IMR-90 (cell line): ENCODE measurements around the gene NUMA1. TPM values are rescaled to one million over a fixed set of nuclear protein-coding genes. Genes with fewer than 3 reads are reported as not detected.

Source experiments
- ATAC-seq: fragments of 200-7000 bp; cut with Tn5 transposase; 2 replicates; pipeline ENCODE4 v1.9.1; 2020; ENCODE audit warnings: low read depth, mild to moderate bottlenecking, moderate library complexity
- BruUV-seq: library from RNA; stranded (reverse); fragments of 400-500 nt; replicated peaks from 2 replicates; lab custom pipeline; 2021; lab: Mats Ljungman, UMichigan
- CTCF ChIA-PET: fragments of 300-600 bp; formaldehyde crosslinking; extraction: SDS; loops from one replicate; lab custom pipeline; 2021; ENCODE audit warnings: antibody characterized with exemption; lab: Yijun Ruan, JAX
- POLR2A ChIA-PET: fragments of 300-600 bp; sonication (Branson Sonifier 250); formaldehyde crosslinking; loops from one replicate; lab custom pipeline; 2022; ENCODE audit warnings: antibody characterized with exemption; ENCODE audit not compliant: unreplicated experiment; lab: Charles Lee
- DNase-seq: peaks from one replicate; pipeline ENCODE4 v3.0.0; 2013
- H2AFZ ChIP-seq: replicated peaks from 2 replicates; pipeline ENCODE3; 2013; ENCODE audit warnings: low read length, mild to moderate bottlenecking; ENCODE audit not compliant: poor library complexity
- H2AK5ac ChIP-seq: 2 replicates; pipeline ENCODE4 v1.6.1; 2013; ENCODE audit warnings: low read depth, low read length, inconsistent platforms
- H2AK9ac ChIP-seq: replicated peaks from 2 replicates; pipeline ENCODE3; 2013; ENCODE audit warnings: mild to moderate bottlenecking, low read depth, low read length, moderate library complexity; ENCODE audit not compliant: poor library complexity
- H2BK120ac ChIP-seq: 2 replicates; pipeline ENCODE4 v1.6.1; 2013; ENCODE audit warnings: low read depth, low read length, inconsistent platforms
- H2BK15ac ChIP-seq: 3 replicates; pipeline ENCODE4 v1.6.1; 2013; ENCODE audit warnings: low read depth, low read length, inconsistent platforms
- H2BK20ac ChIP-seq: 2 replicates; pipeline ENCODE4 v1.6.1; 2013; ENCODE audit warnings: low read depth, mild to moderate bottlenecking, inconsistent platforms, low read length, moderate library complexity
- H2BK5ac ChIP-seq: 2 replicates; pipeline ENCODE4 v1.6.1; 2013; ENCODE audit warnings: mild to moderate bottlenecking, low read depth, low read length, inconsistent platforms; ENCODE audit not compliant: poor library complexity, severe bottlenecking
- H3K14ac ChIP-seq: replicated peaks from 2 replicates; pipeline ENCODE4 v1.6.1; 2013; ENCODE audit warnings: low read depth, low read length, inconsistent platforms
- H3K18ac ChIP-seq: 2 replicates; pipeline ENCODE4 v1.6.1; 2013; ENCODE audit warnings: low read depth, low read length, control low read depth
- H3K23ac ChIP-seq: 2 replicates; pipeline ENCODE4 v1.6.1; 2013; ENCODE audit warnings: low read depth, low read length, inconsistent platforms
- H3K27ac ChIP-seq: 2 replicates; pipeline ENCODE4 v1.5.1; 2013; ENCODE audit warnings: mild to moderate bottlenecking, control low read depth, low read length; ENCODE audit not compliant: insufficient read depth
- H3K27me3 ChIP-seq: 2 replicates; pipeline ENCODE4 v1.6.1; 2013; ENCODE audit warnings: low read length; ENCODE audit not compliant: control insufficient read depth, insufficient read depth
- H3K36me3 ChIP-seq: 2 replicates; pipeline ENCODE4 v1.6.1; 2013; ENCODE audit warnings: low read length, mixed read lengths; ENCODE audit not compliant: control insufficient read depth, insufficient read depth
- H3K4ac ChIP-seq: 2 replicates; pipeline ENCODE4 v1.6.1; 2013; ENCODE audit warnings: low read depth, low read length, inconsistent platforms
- H3K4me1 ChIP-seq: 2 replicates; pipeline ENCODE4 v1.6.1; 2013; ENCODE audit warnings: low read length, mixed read lengths; ENCODE audit not compliant: control insufficient read depth, insufficient read depth
- H3K4me2 ChIP-seq: 2 replicates; pipeline ENCODE4 v1.6.1; 2013; ENCODE audit warnings: low read depth, mild to moderate bottlenecking, control low read depth, low read length, moderate library complexity
- H3K4me3 ChIP-seq: 2 replicates; pipeline ENCODE4 v1.5.1; 2013; ENCODE audit warnings: low read depth, mild to moderate bottlenecking, control low read depth, low read length, moderate library complexity; ENCODE audit not compliant: insufficient read depth
- H3K56ac ChIP-seq: 2 replicates; pipeline ENCODE4 v1.6.1; 2013; ENCODE audit warnings: low read length, inconsistent platforms; ENCODE audit not compliant: insufficient read depth; ENCODE audit errors: extremely low read depth
- H3K79me1 ChIP-seq, 2 experiments: 2 replicates each; pipeline ENCODE4 v1.6.1; 2013; ENCODE audit warnings: low read length in 2 of 2, inconsistent platforms in 1 of 2, low read depth in 1 of 2
- H3K9ac ChIP-seq: 2 replicates; pipeline ENCODE4 v1.6.1; 2013; ENCODE audit warnings: low read depth, low read length, control low read depth
- H3K9me1 ChIP-seq: 2 replicates; pipeline ENCODE4 v1.6.1; 2013; ENCODE audit warnings: low read length, inconsistent platforms; ENCODE audit not compliant: insufficient read depth
- H3K9me3 ChIP-seq: 2 replicates; pipeline ENCODE4 v1.6.1; 2013; ENCODE audit warnings: low read length; ENCODE audit not compliant: control insufficient read depth, insufficient read depth
- H4K20me1 ChIP-seq: 2 replicates; pipeline ENCODE4 v1.6.1; 2013; ENCODE audit warnings: low read length, inconsistent platforms; ENCODE audit not compliant: insufficient read depth
- H4K5ac ChIP-seq: 2 replicates; pipeline ENCODE4 v1.6.1; 2013; ENCODE audit warnings: mild to moderate bottlenecking, low read depth, low read length, control low read depth
- H4K8ac ChIP-seq, 2 experiments: 2 replicates each; pipeline ENCODE4 v1.6.1; 2013; ENCODE audit warnings: low read depth in 2 of 2, low read length in 2 of 2, control low read depth in 1 of 2, inconsistent platforms in 1 of 2
- H4K91ac ChIP-seq: 2 replicates; pipeline ENCODE4 v1.6.1; 2013; ENCODE audit warnings: low read depth, low read length, inconsistent platforms; ENCODE audit not compliant: insufficient read depth
- BHLHE40 ChIP-seq: fragments of 150-350 bp; IDR thresholded peaks from 2 replicates; pipeline ENCODE4 v1.6.1; 2016; ENCODE audit warnings: mild to moderate bottlenecking, low read depth, low read length
- CEBPB ChIP-seq: IDR thresholded peaks from 2 replicates; pipeline ENCODE4 v1.6.1; 2012; ENCODE audit warnings: low read depth, low read length, improper control_type of control experiment
- CHD1 ChIP-seq: IDR thresholded peaks from 2 replicates; pipeline ENCODE4 v1.6.1; 2012; ENCODE audit warnings: low read depth, low read length, improper control_type of control experiment
- CTCF ChIP-seq: conservative IDR thresholded peaks from 2 replicates; pipeline ENCODE4 v1.5.1; 2012; ENCODE audit warnings: mild to moderate bottlenecking, low read depth, low read length, improper control_type of control experiment
- ELK1 ChIP-seq: fragments of 150-350 bp; IDR thresholded peaks from 2 replicates; pipeline ENCODE4 v1.6.1; 2016; ENCODE audit warnings: low read depth, mild to moderate bottlenecking, low read length, moderate library complexity, borderline replicate concordance
- FOS ChIP-seq: fragments of 150-350 bp; IDR thresholded peaks from 2 replicates; pipeline ENCODE4 v1.6.1; 2016; ENCODE audit warnings: low read depth, low read length
- MAFK ChIP-seq: IDR thresholded peaks from 2 replicates; pipeline ENCODE4 v1.6.1; 2012; ENCODE audit warnings: low read depth, low read length, improper control_type of control experiment
- MAZ ChIP-seq: IDR thresholded peaks from 2 replicates; pipeline ENCODE4 v1.6.1; 2012; ENCODE audit warnings: low read depth, mild to moderate bottlenecking, low read length, improper control_type of control experiment, moderate library complexity, borderline replicate concordance
- MXI1 ChIP-seq: IDR thresholded peaks from 2 replicates; pipeline ENCODE4 v1.6.1; 2012; ENCODE audit warnings: low read depth, mild to moderate bottlenecking, low read length, moderate library complexity, borderline replicate concordance
- NFE2L2 ChIP-seq: fragments of 150-350 bp; IDR thresholded peaks from 2 replicates; pipeline ENCODE4 v1.6.1; 2016; ENCODE audit warnings: low read depth, mild to moderate bottlenecking, low read length
- POLR2A ChIP-seq: IDR thresholded peaks from 2 replicates; pipeline ENCODE4 v1.6.1; 2012; ENCODE audit warnings: mild to moderate bottlenecking, low read depth, low read length
- RAD21 ChIP-seq: IDR thresholded peaks from 2 replicates; pipeline ENCODE4 v1.6.1; 2012; ENCODE audit warnings: low read length, improper control_type of control experiment
- RCOR1 ChIP-seq: IDR thresholded peaks from 2 replicates; pipeline ENCODE4 v1.6.1; 2012; ENCODE audit warnings: mild to moderate bottlenecking, low read length, improper control_type of control experiment; ENCODE audit not compliant: insufficient replicate concordance
- RFX5 ChIP-seq: IDR thresholded peaks from 2 replicates; pipeline ENCODE4 v1.8.0; 2012; ENCODE audit warnings: low read depth, mild to moderate bottlenecking, low read length, moderate library complexity
- WGBS, 2 experiments: methylation state at CpG; one replicate each; pipeline versions ENCODE4 v1.1.5 to v1.1.7; 2013; ENCODE audit warnings: missing lambda C conversion rate in 2 of 2; ENCODE audit not compliant: insufficient read length in 1 of 2; ENCODE audit errors: extremely low coverage in 2 of 2; 5-methylcytosine and 5-hydroxymethylcytosine counted together
- dilution Hi-C: fragments of 300-500 bp; cut with HindIII; formaldehyde crosslinking; loops from one replicate; pipeline ENCODE4 v1.14.3; 2018; ENCODE audit warnings: low sequenced_read_pairs; ENCODE audit not compliant: unreplicated experiment
- in situ Hi-C: fragments of 300-500 bp; cut with MboI; formaldehyde crosslinking; loops from 3 replicates; pipeline ENCODE4 v1.14.3; 2019; ENCODE audit warnings: low sequenced_read_pairs, inconsistent platforms, mixed read lengths
- intact Hi-C: fragments of 100-400 bp; cut with micrococcal nuclease; formaldehyde crosslinking; loops from 2 replicates; pipeline ENCODE4 v1.10.0; 2022
- polyA plus RNA-seq, 3 experiments: library from polyadenylated mRNA; depleted of rRNA; stranded (reverse); fragments of >200 nt; gene quantifications; 2 replicates each; pipeline ENCODE4 v1.2.3, GENCODE V29; 2012; ENCODE audit warnings: low replicate concordance in 1 of 3
- total RNA-seq: library from RNA; depleted of rRNA; stranded (reverse); fragments of >200 nt; gene quantifications from 2 replicates; pipeline ENCODE4 v1.2.3, GENCODE V29; 2012
- TF ChIP-seq, protein P1 (sequence below): fragments of 150-350 bp; IDR thresholded peaks from 2 replicates; pipeline ENCODE4 v1.6.1; 2017; ENCODE audit warnings: mild to moderate bottlenecking, antibody characterized with exemption, low read length, low read depth

The NUMA1 gene
- total and polyA plus RNA-seq, 2 of the 4 experiments (the other 2 are of a cell fraction), result 61.7 to 97.0 TPM

- intact Hi-C loops (no loop called here), dilution Hi-C loops (no loop called here), in situ Hi-C loops (no loop called here)
- no peak overlapping the region for H2BK15ac ChIP-seq
- no peak overlapping the region for H4K8ac ChIP-seq
- H3K23ac ChIP-seq, result no peak overlapping the region
- no peak overlapping the region for H2BK120ac ChIP-seq
- no peak overlapping the region for H3K27ac ChIP-seq
- H3K4me1 ChIP-seq, result peaks cover 6% of the 10 kb centered on the region
- ChIA-PET CTCF (interaction anchor here (0.7 kb wide), 1 partner anchor 118 kb away, joined by 3 read pairs; no protein-coding TSS in a partner anchor), POLR2A (no interaction called here)
- H4K20me1 ChIP-seq, result peaks cover 27% of the 10 kb centered on the region
- no peak overlapping the region for H3K9ac ChIP-seq
- DNase-seq, result no peak
- ATAC-seq, result no peak
- no peak overlapping the region for H3K18ac ChIP-seq
- 73% methylated on average over 3 of the region's 10 CpGs; no CpG with 5 or more reads in 1 of the 2 experiments for WGBS, 2 experiments
- no peak overlapping the region for H2AK5ac ChIP-seq
- no peak overlapping the region for H3K56ac ChIP-seq
- no peaks in the 10 kb centered on the region for H3K9me3 ChIP-seq
- H3K27me3 ChIP-seq, result no peaks in the 10 kb centered on the region
- H3K36me3 ChIP-seq, result peaks cover 63% of the 10 kb centered on the region
- no peak overlapping the region for H3K4ac ChIP-seq
- no peak overlapping the region for H2BK20ac ChIP-seq
- H4K5ac ChIP-seq, result no peak overlapping the region
- no peak overlapping the region for H4K91ac ChIP-seq
- no peak overlapping the region for H3K4me2 ChIP-seq
- no TSS peak for BruUV-seq
- H2BK5ac ChIP-seq, result no peak overlapping the region
- H3K9me1 ChIP-seq, result peaks cover 6% of the 10 kb centered on the region
- no peak overlapping the region for H3K14ac ChIP-seq
- no peak overlapping the region for H3K4me3 ChIP-seq
- H2AFZ ChIP-seq, result no peak overlapping the region
- H2AK9ac ChIP-seq, result no peak overlapping the region
- H3K79me1 ChIP-seq, result peaks cover 3 to 19% of the 10 kb centered on the region in 2 experiments; a peak in 2 of 4 replicates
- TF ChIP-seq BHLHE40, result no peak
- TF ChIP-seq RCOR1, result no peak
- TF ChIP-seq RAD21, result no peak
- TF ChIP-seq POLR2A, result no peak
- TF ChIP-seq CEBPB, result no peak
- no peak for TF ChIP-seq MAFK
- no peak for TF ChIP-seq CHD1
- no peak for TF ChIP-seq MXI1
- TF ChIP-seq NFE2L2, result no peak
- no peak for TF ChIP-seq MAZ
- no peak for TF ChIP-seq RFX5
- no peak for TF ChIP-seq CTCF
- TF ChIP-seq FOS, result no peak
- TF ChIP-seq, protein P1, sequence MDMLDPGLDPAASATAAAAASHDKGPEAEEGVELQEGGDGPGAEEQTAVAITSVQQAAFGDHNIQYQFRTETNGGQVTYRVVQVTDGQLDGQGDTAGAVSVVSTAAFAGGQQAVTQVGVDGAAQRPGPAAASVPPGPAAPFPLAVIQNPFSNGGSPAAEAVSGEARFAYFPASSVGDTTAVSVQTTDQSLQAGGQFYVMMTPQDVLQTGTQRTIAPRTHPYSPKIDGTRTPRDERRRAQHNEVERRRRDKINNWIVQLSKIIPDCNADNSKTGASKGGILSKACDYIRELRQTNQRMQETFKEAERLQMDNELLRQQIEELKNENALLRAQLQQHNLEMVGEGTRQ, result no peak
- no peak for TF ChIP-seq ELK1
Observed at GRCh38 chr11:72001834-72002591, 78.3 kb downstream of the NUMA1 start.
